Endothelial cell of hepatic sinusoid (primary cell): Measurements from ENCODE around the gene EML1.

ENCODE experiments used
- in situ Hi-C: cut with HindIII; loops from 2 replicates; pipeline ENCODE4 v1.10.0; 2017; ENCODE audit warnings: low sequenced_read_pairs

Gene EML1

DNA sequence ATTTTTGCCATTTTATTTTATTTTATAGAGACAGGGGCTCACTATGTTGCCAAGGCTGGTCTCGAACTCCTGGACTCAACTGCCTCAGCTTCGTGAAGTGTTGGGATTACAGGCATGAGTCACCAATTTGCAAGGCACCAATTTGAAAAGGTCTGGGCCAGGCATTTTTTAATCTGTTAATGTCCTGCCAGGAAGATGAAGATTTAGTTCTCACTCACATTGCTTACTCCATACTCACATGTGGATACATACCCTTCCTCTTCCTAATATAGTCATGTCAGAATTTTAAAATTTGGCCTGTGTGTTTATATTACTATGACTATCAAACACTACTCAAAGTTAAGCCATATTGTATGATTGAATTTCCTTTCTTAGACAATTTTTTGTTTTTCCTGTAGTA, 15.3 kb upstream of the EML1 start:
- in situ Hi-C loops: no loop called here

DNA sequence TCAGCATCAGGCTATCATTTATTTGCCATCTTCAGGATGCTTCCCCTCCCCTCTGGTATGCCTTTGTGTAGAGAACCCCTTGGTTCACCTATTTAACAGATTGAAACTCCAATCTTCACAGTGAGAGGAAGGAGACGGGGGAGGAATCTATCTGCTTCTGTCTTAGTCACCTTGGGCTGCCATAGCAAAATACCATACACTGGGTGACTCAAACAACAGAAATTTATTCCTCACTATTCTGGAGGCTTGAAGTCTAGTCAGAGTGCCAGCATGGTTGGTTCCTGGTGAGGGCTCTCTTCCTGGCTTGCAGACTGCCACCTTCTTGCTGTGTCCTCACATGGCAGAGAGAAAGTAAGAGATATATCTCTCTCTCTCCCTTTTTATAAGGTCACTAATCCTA, 13.5 kb upstream of the EML1 start:
- in situ Hi-C loops: no loop called here

DNA sequence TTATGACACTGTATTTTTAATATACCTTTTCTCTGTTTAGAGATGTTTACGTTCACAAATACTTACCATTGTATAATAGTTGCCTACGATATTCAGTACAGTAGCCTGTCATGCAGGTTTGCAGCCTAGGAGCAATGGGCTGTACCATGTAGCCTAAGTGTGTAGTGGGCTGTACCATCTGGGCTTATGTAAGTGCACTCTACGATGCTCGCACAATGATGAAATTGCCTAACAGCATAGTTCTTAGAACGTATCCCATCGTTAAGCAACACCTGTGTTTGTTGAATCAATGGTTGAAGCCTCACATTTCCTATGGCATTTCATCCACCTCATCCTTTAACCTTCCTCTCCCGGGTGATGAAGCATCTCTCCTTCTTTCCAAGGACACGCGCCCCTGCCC, 12.5 kb upstream of the EML1 start:
- in situ Hi-C loops: no loop called here

DNA sequence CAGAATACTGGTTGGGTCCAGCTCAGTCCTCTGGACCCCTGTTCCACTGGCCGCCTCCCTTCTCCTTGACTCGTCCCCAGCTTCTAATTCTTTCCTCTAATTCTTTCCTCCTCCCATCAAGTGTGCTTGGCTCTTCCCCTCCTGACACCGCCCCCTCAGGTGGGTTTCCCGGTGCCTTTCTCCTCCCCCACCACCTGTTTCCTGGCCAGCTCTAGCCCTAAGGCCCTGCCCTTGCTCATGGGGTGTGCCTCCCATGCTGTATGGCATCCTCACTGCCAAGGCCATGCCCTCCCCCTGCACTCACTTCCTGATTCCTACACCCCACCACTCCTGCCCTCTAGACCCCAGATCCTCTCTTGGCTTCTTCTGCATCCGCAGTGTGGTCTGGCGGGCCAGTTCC, 12.1 kb upstream of the EML1 start:
- in situ Hi-C loops: no loop called here

DNA sequence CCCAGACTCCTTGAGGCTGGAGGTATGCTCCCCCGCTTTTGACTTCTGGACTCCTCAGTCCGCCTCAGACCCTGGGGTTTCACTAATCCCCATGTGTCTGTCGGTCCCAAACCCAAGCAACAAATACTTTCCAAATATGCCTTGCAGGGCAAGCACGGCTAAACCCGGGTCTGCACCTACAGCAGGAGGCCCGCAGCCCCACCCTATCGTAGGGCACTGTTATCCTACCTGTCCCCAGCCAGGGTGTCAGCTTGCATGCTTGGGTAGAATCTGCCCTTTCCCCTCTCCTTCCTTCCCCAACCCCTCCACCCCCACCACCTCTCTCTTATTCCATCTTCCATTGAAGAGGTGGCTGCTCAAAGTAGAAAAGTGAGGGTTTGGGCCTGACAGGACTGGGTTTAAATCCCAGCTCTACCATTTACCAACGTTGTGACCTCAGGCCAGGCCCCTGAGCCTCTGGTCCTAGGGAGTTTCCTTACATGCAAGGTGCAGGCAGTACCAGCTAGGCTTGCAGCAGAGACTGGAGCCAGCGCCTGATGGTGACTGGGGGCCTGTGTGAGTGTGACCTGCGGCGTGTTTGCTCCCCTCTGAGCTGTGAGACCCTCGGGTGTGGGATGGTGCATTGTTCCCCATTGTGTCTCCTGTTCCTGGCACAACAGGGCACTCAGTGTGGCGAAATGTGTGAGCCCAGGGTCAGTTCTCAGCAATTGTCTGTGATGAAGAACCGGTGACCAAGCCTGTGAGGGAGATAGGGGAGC, 11.2 kb upstream of the EML1 start:
- in situ Hi-C loops: no loop called here

DNA sequence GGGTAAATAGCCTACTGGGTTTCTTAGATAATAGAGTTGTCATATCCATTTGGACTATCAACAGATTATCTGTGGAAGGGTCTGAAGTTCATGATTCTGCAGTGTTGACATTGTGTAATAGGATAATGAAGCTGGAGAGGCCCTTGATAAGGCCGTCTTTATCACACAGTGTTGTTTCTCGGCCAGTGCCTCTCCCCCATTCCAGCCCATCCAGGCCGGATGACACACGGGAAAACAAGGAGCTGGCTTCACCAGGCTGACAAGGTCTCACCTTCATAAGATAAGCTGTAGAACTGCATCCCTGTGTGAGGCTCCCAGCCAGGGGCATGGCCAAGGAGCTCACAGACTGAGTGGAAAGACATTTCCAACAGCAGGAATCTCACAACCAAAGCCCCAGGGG, 8.7 kb upstream of the EML1 start:
- in situ Hi-C loops: no loop called here

DNA sequence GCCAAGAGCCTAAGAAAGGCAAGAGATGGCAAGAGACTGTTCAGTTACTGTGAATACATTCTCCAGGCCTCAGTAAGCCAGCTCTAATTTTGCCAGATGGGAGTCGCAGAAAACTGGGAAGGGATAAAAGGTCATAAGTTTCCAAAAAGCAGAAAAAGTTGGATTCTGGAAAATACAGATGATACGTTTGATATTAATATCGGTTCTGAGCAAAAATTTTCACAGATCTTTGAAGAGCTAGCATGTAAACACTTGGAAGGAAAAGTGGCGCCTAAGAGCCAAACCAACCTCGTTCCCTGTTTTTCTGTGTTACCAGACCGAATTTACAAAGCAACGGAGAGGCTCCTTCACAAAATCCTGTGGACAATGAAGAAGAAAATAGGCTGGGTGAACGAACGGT, 7.8 kb upstream of the EML1 start:
- in situ Hi-C loops: no loop called here

DNA sequence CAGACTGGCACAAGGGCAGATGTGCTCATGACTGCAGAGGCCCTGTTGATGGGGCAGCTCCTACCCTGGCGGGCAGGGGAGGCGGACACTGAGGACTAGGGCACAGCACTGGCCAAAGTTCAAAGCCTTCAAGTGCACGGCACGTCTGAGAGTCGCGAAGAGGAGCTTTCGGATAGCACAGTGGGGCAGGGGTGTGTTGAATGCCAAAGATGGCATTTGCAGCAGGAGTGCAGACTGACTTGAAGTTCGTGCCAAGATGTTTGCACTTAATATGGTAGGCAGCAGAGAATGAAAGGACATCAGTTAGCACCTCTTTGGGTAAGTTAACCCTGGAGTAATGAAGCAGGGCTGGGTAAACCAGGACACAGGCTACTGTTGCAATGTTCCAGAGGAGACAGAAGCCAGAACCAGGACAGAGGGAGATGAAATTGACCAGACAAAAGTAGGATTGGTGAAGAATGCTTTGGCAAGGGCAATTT, 6.7 kb upstream of the EML1 start:
- in situ Hi-C loops: no loop called here

DNA sequence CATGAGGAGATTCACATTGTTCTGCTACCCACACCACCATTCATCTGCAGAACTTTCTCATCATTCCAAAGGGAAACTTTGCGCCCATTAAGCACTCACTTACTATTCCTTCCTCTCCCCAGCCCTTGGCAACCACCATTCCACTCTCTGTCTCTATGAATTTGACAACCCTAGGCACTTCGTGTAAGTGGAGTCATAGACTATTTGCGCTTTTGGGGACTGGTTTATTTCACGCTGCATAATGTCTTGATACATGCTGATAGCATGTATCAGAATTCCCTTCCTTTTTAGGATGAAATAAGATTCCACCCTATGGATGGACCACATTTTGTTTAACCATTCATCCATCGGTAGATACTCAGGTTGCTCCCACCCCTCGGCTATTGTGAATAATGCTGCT, 4.5 kb upstream of the EML1 start:
- in situ Hi-C loops: no loop called here

DNA sequence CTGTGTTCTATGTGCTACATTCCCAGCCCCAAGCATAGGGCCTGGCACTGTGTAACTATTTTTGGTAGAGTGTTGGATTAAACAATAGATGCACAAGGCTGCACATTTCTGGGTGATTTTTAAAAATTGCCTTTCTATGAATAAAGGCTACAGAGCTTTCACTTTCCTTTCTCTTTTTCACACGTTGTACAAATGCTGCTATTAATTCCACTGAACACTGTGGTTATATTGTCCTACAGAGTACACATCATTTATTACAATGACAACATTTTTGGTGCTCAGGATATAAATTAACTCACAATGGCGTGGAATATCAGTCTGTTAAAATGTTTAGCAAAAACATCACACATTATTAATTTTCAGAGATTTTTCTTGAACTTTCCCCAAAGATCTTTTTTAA, 3.6 kb upstream of the EML1 start:
- in situ Hi-C loops: no loop called here

DNA sequence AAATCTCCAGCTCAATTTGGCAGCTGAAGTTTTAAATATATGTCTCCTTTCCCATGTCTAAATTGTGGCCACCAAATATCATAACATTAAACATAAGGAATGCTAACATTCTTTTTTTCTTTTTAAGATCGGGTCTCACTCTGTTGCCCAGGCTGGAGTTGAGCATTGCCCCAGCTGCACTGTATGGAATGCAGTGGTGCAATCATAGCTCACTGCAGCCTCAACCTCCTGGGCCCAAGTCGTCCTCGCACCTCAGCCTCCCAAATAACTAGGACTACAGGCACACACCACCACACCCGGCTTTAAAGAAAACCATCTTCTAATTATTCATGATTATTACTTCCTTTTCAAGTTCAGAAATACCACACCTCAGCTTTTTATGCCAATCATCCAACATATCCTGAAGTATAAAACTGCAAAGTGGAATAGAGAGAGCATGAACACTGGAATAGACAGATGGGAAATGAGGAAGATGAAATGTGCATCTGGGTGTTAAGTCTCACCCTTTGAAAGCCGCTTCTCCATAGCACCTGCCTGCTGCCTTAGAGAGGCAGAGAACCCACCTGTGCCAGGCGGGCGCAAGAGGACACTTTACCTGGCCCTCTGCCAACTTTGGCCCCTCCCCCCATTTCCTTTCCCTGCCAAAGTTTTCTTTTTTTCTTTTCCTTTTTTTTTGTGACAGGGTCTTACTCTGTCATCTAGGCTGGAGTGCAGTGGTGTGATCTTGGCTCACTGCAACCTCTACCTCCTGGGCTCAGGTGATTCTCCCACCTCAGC, 2.8 kb upstream of the EML1 start:
- in situ Hi-C loops: loop anchor here (10.0 kb wide), 1 partner anchor 66 kb away; no protein-coding TSS in a partner anchor

DNA sequence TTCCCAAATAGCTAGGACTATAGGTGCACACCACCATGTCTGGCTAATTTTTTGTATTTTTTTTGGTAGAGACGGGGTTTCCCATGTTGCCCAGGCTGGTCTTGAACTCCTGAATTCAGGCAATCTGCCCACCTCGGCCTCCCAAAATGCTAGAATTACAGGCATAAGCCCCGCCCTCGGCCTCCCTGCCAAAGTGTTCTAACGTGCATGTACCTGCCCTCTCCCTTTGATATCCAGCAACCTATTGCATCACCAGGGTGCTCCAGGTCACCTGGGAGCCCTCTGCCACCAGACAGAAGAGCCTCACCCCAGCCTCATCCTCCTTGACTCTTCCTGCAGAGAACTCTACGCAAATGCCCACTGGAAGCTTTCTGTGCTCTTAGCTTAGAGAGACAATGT, 2.2 kb upstream of the EML1 start:
- in situ Hi-C loops: loop anchor here (10.0 kb wide), 1 partner anchor 66 kb away; no protein-coding TSS in a partner anchor

DNA sequence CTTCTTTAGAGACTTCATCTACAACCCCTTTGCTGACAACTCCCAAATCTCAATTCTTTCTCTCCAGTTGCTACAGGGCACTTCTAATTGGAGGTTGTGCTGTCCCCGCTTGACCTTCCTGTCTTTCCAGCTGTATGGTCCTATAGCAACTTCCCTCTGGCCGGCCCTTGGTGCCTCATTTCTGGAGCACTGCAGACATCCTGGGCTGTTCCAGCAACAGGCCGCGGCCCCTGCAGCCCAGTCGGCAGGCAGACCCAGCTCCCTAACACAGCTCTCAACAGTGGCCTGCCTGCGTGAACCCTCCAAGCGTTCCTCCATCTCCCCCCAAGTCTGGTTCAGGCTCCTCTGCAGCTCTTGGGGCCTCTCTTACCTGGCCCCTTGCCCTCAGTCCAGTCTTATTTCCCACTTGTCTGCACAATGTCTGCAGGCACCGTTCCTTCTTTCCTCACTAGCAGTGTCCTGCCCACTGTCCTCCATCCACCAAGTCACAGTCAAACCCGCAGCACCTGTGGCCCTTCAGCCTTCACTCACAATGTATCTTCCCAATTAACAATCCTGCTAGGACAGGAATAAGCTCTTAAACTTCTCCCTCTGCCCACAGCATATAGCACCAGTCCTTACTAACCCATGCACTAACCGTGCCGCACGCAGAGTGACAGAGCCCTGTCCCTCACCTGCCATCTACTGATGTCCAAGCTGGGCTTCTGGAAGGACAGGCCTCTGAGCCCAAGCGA, 1.6 kb upstream of the EML1 start:
- in situ Hi-C loops: loop anchor here (10.0 kb wide), 1 partner anchor 67 kb away; no protein-coding TSS in a partner anchor

DNA sequence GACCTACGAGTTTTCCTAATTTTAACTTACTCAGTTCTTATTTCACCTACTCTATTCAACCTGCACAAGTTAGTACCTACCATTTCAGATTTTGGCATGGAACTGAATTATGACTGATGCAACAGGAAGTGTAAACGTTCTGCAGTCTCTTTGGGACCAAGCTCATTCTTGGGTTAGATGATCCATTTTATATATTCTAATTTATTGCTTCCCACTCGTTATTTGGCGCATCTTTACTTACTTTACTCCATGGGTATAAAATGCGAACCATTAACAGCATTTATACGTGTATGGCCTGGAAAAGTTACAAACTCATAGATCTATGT, 1.0 kb upstream of the EML1 start:
- in situ Hi-C loops: loop anchor here (10.0 kb wide), 1 partner anchor 67 kb away; no protein-coding TSS in a partner anchor

DNA sequence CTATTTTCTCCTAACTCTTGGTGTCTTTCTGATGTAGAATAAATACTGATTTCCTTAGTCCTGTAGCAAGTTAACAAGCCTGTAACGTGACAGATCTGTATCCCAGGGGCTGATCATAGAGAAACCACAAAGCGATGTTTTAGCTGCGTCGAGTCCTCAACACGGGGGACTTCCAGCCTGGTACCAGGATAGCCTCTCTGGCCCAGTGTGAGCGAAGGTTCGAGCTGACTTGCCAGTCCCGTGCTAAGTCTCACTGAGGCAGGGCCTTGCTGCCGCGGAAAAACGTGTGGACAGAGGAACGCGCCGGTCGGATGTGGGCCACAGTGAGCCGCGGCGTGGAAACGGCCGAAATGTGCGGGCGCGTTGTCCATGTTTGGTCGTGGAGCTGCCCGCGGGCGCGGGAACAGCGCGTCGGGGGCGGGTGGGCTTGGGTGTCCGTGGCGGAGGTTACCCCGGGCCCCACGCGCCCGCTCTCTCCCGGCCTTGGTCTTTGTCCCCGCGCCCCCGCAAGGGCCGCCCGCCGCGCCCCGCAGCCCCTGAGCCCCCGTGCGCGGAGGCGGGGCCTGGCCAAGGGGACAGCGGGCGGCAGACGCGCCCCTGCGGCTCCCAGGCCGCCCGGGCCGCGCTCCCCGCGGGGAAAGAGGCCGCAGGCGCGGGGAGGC, 531 bp upstream of the EML1 start:
- in situ Hi-C loops: loop anchor here (10.0 kb wide), 1 partner anchor 68 kb away; no protein-coding TSS in a partner anchor

DNA sequence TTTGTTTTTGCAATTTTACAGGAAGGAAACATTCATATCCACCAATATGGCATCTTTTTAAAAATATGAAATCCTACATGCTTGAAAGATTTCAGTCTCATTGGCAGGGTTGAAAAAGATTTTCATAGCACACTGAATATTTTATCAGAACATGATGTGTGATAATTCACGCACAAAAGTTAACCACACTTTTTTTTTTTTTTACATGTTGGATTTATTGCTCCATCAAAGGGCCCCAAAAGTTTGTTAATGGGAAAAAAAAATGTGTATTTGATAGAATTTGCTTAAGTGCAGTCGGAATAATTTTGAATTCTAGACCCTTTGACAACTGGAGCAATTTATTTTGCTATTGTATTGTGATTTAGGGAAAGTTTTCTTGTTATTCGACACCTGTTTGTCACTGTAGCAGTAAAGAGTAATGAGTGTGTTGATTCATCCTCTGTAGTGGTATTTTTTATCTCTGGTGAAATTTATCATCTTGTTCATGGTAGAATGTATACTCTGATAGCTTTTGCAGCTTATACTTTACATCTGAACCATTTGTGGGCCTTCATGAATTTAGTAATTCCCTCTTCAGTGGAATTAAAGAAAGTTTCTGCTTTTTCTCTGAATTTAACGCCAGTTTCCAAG, 1.1 kb downstream of the EML1 start:
- in situ Hi-C loops: loop anchor here (10.0 kb wide), 1 partner anchor 69 kb away; no protein-coding TSS in a partner anchor

DNA sequence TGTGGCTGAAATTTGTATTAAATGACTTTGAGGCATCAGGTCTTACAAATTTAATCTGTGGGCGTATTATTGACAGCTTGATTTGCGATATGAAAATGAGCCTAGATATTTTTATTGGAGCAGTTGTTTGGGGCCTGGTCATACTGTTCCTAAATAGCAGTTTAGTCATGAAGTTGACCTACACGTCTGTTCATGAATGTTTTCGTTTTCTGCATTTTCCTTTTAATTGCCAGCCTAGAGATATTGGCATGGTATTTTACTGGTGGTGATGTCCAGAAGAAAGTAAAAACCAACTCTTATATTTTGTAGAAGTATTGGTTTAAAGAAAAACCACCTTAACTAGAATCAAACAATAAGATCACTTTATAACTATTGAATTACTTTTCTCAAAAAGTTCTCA, 1.8 kb downstream of the EML1 start:
- in situ Hi-C loops: loop anchor here (5.0 to 10.0 kb wide), 3 partner anchors 57 to 97 kb away; no protein-coding TSS in a partner anchor

DNA sequence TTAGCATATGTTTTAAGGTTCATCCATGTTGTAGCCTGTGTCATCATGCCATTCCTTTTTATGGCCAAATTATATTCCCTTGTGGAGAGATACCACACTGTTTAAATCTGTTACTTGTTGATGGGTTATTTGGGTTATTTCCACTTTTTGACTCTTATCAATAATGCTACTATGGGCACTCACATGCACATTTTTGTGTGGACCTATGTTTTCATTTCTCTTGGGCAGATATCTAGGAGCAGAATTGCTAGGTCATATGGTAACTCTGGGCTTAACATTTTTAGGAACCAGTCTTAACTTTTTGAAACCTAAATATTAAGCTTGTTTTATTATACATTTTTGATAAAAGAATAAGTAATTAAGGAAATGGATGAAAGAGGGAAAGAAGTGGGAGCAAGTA, 4.0 kb downstream of the EML1 start:
- in situ Hi-C loops: loop anchor here (5.0 to 10.0 kb wide), 3 partner anchors 55 to 95 kb away; no protein-coding TSS in a partner anchor

DNA sequence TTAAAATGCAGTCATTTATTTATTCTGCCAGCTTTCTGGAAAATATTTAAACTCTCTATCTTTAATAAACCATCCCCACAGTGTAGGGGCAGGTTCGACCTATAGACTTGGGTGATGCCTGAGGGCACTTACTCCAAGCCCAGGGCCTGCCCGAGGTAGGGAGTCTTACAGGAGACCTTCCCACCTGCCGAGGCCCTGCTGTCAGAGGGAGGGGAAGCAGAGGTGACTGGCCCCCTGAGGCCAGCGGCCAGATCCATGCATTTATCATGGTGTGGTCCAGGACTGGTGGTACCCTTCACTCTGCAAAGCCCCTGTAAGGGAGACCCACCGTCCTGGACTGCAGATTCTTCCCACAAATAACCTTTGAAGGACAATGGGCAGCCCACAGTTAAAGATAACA, 7.6 kb downstream of the EML1 start:
- in situ Hi-C loops: no loop called here
